ENCODE results near the gene ZFAND2A. TPM values are rescaled to one million over a fixed set of nuclear protein-coding genes. Genes with fewer than 3 reads are reported as not detected.
"Not testable (repeated sequence)": the region's sequence is repeated elsewhere in the genome, so short reads cannot be mapped to it uniquely, and the experiment has no call there.

The ZFAND2A gene
- total and polyA plus RNA-seq, 2 donors (not counting 3 experiments of a cell fraction or from before 2014, with no cell fraction given): 31.8 to 40.6 TPM

- Histone ChIP-seq H3K4me2 (ENCODE audit: insufficient read depth, low read length) (no peak overlapping the region), H4K20me1 (replicated peaks; ENCODE audit: control insufficient read depth, extremely low read depth, insufficient read depth, low read length) (no peaks in the 10 kb centered on the region), H3K79me2 (ENCODE audit: control insufficient read depth, insufficient read depth, low read length) (no peaks in the 10 kb centered on the region), H3K4me1 (ENCODE audit: control insufficient read depth, extremely low read depth, insufficient read depth, low read length) (peaks cover 1% of the 10 kb centered on the region), H3K9me1 (replicated peaks; ENCODE audit: control insufficient read depth, extremely low read depth, insufficient read depth, low read length) (no peaks in the 10 kb centered on the region), H3K27ac (ENCODE audit: insufficient read depth, low read depth, low read length) (no peak overlapping the region), H3K36me3 (ENCODE audit: control insufficient read depth in 2 of 2, extremely low read depth in 1 of 2, insufficient read depth in 2 of 2, low read length in 2 of 2) (no peaks in the 10 kb centered on the region), H3K4me3 (replicated peaks in 1 of 3; ENCODE audit: insufficient read depth in 1 of 3, low read depth in 1 of 3, low read length in 3 of 3) (no peak overlapping the region), H3K9me3 (replicated peaks; ENCODE audit: control insufficient read depth, insufficient read depth, low read length) (no peaks in the 10 kb centered on the region), H3K9ac (replicated peaks; ENCODE audit: extremely low read depth, insufficient read depth, low read length) (no peak overlapping the region), H2AFZ (ENCODE audit: low read depth, low read length) (no peak overlapping the region), H3K27me3 (ENCODE audit: control insufficient read depth in 2 of 2, insufficient read depth in 2 of 2, low read length in 2 of 2) (no peaks in the 10 kb centered on the region)
- ChIA-PET POLR2A (no interaction called here), CTCF (interaction anchor here (1.2 kb wide), 1 partner anchor 31 kb away, joined by 4 read pairs; no protein-coding TSS in a partner anchor)
- no TSS peak for BruUV-seq (replicated peaks)
- dilution Hi-C loops (cut with MboI; ENCODE audit: extremely low pct_ligation_motif_present, low sequenced_read_pairs): no loop called here
- TF ChIP-seq MAX (IDR thresholded peaks at IDR 0.05; ENCODE audit: insufficient read depth, insufficient read length) (no peak), GATA2 (IDR thresholded peaks at IDR 0.05; ENCODE audit: insufficient read depth, insufficient read length, low read depth, low read length) (no peak), POLR2AphosphoS5 (IDR thresholded peaks at IDR 0.05; ENCODE audit: insufficient read depth, low read depth, low read length) (no peak), POLR2A (IDR thresholded peaks at IDR 0.05; ENCODE audit: low read depth, low read length) (no peak), FOS (IDR thresholded peaks at IDR 0.05; ENCODE audit: borderline replicate concordance, insufficient read depth, low read length) (no peak)
- DNase-seq (ENCODE audit: low read depth, low spot score) (no peak), FAIRE-seq (no peak)
- intact Hi-C loops (cut with micrococcal nuclease): no loop called here
Measured at GRCh38 chr7:1117321-1117928, 42.6 kb downstream of the ZFAND2A start.

- H3K9ac ChIP-seq (replicated peaks; ENCODE audit: extremely low read depth, insufficient read depth, low read length); H3K4me1 ChIP-seq (ENCODE audit: control insufficient read depth, extremely low read depth, insufficient read depth, low read length); dilution Hi-C loops (cut with MboI; ENCODE audit: extremely low pct_ligation_motif_present, low sequenced_read_pairs); POLR2A ChIA-PET; H3K79me2 ChIP-seq (ENCODE audit: control insufficient read depth, insufficient read depth, low read length); H3K36me3 ChIP-seq (ENCODE audit: control insufficient read depth in 2 of 2, extremely low read depth in 1 of 2, insufficient read depth in 2 of 2, low read length in 2 of 2); intact Hi-C loops (cut with micrococcal nuclease); FAIRE-seq; CTCF ChIA-PET; H3K4me3 ChIP-seq (replicated peaks in 1 of 3; ENCODE audit: insufficient read depth in 1 of 3, low read depth in 1 of 3, low read length in 3 of 3); DNase-seq (ENCODE audit: low read depth, low spot score); H3K27ac ChIP-seq (ENCODE audit: insufficient read depth, low read depth, low read length); H3K9me1 ChIP-seq (replicated peaks; ENCODE audit: control insufficient read depth, extremely low read depth, insufficient read depth, low read length); H3K4me2 ChIP-seq (ENCODE audit: insufficient read depth, low read length); H3K27me3 ChIP-seq (ENCODE audit: control insufficient read depth in 2 of 2, insufficient read depth in 2 of 2, low read length in 2 of 2); H3K9me3 ChIP-seq (replicated peaks; ENCODE audit: control insufficient read depth, insufficient read depth, low read length); H4K20me1 ChIP-seq (replicated peaks; ENCODE audit: control insufficient read depth, extremely low read depth, insufficient read depth, low read length); H2AFZ ChIP-seq (ENCODE audit: low read depth, low read length); BruUV-seq (replicated peaks): not testable (repeated sequence)
Measured at GRCh38 chr7:1116383-1117008, 43.5 kb downstream of the ZFAND2A start.
